Liver (tissue), 9 donors: ENCODE results near the gene SRGAP3. TPM values are rescaled to one million over a fixed set of nuclear protein-coding genes. Genes with fewer than 3 reads are reported as not detected.

Source experiments
- DNase-seq: peaks from one replicate; pipeline ENCODE4 v3.0.0-alpha.2; 2017; ENCODE audit warnings: low spot score
- H3K27ac ChIP-seq, 2 donors: one replicate each; pipeline ENCODE4 v1.7.0; 2013; ENCODE audit warnings: inconsistent platforms in 2 of 2, low read length in 2 of 2, control low read depth in 1 of 2, low read depth in 1 of 2, mild to moderate bottlenecking in 1 of 2
- H3K27me3 ChIP-seq, 4 donors: one replicate each; pipeline versions ENCODE4 v1.6.1 to v1.7.0; 2013; ENCODE audit warnings: low read length in 3 of 4, inconsistent platforms in 1 of 4, mild to moderate bottlenecking in 1 of 4, moderate library complexity in 1 of 4; ENCODE audit not compliant: control insufficient read depth in 4 of 4, insufficient read depth in 4 of 4
- H3K36me3 ChIP-seq, 4 donors: one replicate each; pipeline versions ENCODE4 v1.6.1 to v1.7.0; 2013; ENCODE audit warnings: low read length in 3 of 4, mild to moderate bottlenecking in 3 of 4, low read depth in 1 of 4, moderate library complexity in 1 of 4; ENCODE audit not compliant: control insufficient read depth in 4 of 4, insufficient read depth in 3 of 4
- H3K4me1 ChIP-seq, 4 donors: one replicate each; pipeline versions ENCODE4 v1.6.1 to v1.7.0; 2013; ENCODE audit warnings: low read length in 3 of 4, mild to moderate bottlenecking in 3 of 4, moderate library complexity in 1 of 4; ENCODE audit not compliant: control insufficient read depth in 4 of 4, insufficient read depth in 4 of 4
- H3K4me3 ChIP-seq, 3 donors: one replicate each; pipeline versions ENCODE4 v1.6.1 to v1.7.0; 2013; ENCODE audit warnings: low read length in 3 of 3, control low read depth in 1 of 3, low read depth in 1 of 3, mild to moderate bottlenecking in 1 of 3
- H3K9ac ChIP-seq, 2 donors: one replicate each; pipeline ENCODE4 v1.7.0; 2013; ENCODE audit warnings: low read length in 2 of 2, mild to moderate bottlenecking in 2 of 2, moderate library complexity in 2 of 2, control low read depth in 1 of 2, low read depth in 1 of 2
- H3K9me3 ChIP-seq, 4 donors: one replicate each; pipeline versions ENCODE4 v1.6.1 to v1.7.0; 2013; ENCODE audit warnings: low read length in 3 of 4; ENCODE audit not compliant: control insufficient read depth in 4 of 4
- EGR1 ChIP-seq, 2 donors: IDR thresholded peaks; 2 replicates each; pipeline ENCODE4 v1.6.1; 2016 to 2018; ENCODE audit warnings: antibody characterized with exemption in 2 of 2, low read depth in 2 of 2
- FOXA1 ChIP-seq: IDR thresholded peaks from 2 replicates; pipeline ENCODE4 v1.6.1; 2016; ENCODE audit warnings: antibody characterized with exemption
- FOXA2 ChIP-seq: IDR thresholded peaks from 2 replicates; pipeline ENCODE4 v1.6.1; 2016; ENCODE audit warnings: antibody characterized with exemption
- GABPA ChIP-seq, 2 donors: IDR thresholded peaks in 1 of 2; conservative IDR thresholded peaks in 1 of 2; 2 replicates each; pipeline ENCODE4 v1.6.1; 2016; ENCODE audit warnings: antibody characterized with exemption in 2 of 2, mild to moderate bottlenecking in 1 of 2, moderate library complexity in 1 of 2
- HNF4A ChIP-seq, 2 donors: conservative IDR thresholded peaks; 2 replicates each; pipeline ENCODE4 v1.6.1; 2016; ENCODE audit warnings: antibody characterized with exemption in 2 of 2, mild to moderate bottlenecking in 2 of 2
- HNF4G ChIP-seq: IDR thresholded peaks from 2 replicates; pipeline ENCODE4 v1.6.1; 2016; ENCODE audit warnings: antibody characterized with exemption
- JUND ChIP-seq, 2 donors: IDR thresholded peaks; 2 replicates each; pipeline ENCODE4 v1.6.1; 2016; ENCODE audit warnings: antibody characterized with exemption in 2 of 2
- MAX ChIP-seq: IDR thresholded peaks from 2 replicates; pipeline ENCODE4 v1.6.1; 2016; ENCODE audit warnings: antibody characterized with exemption
- NR2F2 ChIP-seq: IDR thresholded peaks from 2 replicates; pipeline ENCODE4 v1.6.1; 2016; ENCODE audit warnings: antibody characterized with exemption
- RAD21 ChIP-seq, 2 donors: IDR thresholded peaks; 2 replicates each; pipeline ENCODE4 v1.6.1; 2016; ENCODE audit warnings: antibody characterized with exemption in 2 of 2, mild to moderate bottlenecking in 2 of 2
- RXRA ChIP-seq, 2 donors: IDR thresholded peaks; 2 replicates each; pipeline ENCODE4 v1.6.1; 2017 to 2018; ENCODE audit warnings: antibody characterized with exemption in 2 of 2, mild to moderate bottlenecking in 1 of 2
- SP1 ChIP-seq: IDR thresholded peaks from 2 replicates; pipeline ENCODE4 v1.6.1; 2018; ENCODE audit warnings: antibody characterized with exemption, mild to moderate bottlenecking
- TAF1 ChIP-seq: conservative IDR thresholded peaks from 2 replicates; pipeline ENCODE4 v1.6.1; 2016; ENCODE audit warnings: antibody characterized with exemption, mild to moderate bottlenecking
- YY1 ChIP-seq: IDR thresholded peaks from 2 replicates; pipeline ENCODE4 v1.6.1; 2016; ENCODE audit warnings: antibody characterized with exemption, mild to moderate bottlenecking
- ZBTB33 ChIP-seq: IDR thresholded peaks from 2 replicates; pipeline ENCODE4 v1.6.1; 2016; ENCODE audit warnings: antibody characterized with exemption
- WGBS: extraction: QIAGEN DNeasy Blood & Tissue Kit; methylation state at CpG from one replicate; pipeline ENCODE4 v1.1.7; 2013; 5-methylcytosine and 5-hydroxymethylcytosine counted together
- polyA plus RNA-seq, 2 donors: library from polyadenylated mRNA; stranded (reverse) in 1 of 2; unstranded in 1 of 2; fragments of 200-250 nt in 1 of 2; fragments of >200 nt in 1 of 2; fragmentation: Nextera tagmentation in 1 of 2; extraction: Ambion mirVana in 1 of 2; gene quantifications; one replicate each; pipeline versions ENCODE4 v1.2.1 to v1.2.3, GENCODE V29; 2013 to 2015
- total RNA-seq, 2 donors: library from RNA; depleted of rRNA; stranded (reverse); fragments of >200 nt; gene quantifications; one replicate each; pipeline ENCODE4 v1.2.3, GENCODE V29; 2014
- TF ChIP-seq, protein P1 (sequence below): IDR thresholded peaks from 2 replicates; pipeline ENCODE4 v1.6.1; 2016; ENCODE audit warnings: antibody characterized with exemption
- TF ChIP-seq, protein P2 (sequence below): fragments of 150-350 bp; IDR thresholded peaks from 2 replicates; pipeline ENCODE4 v1.5.1; 2017; ENCODE audit warnings: improper control_type of control experiment, low read depth, low read length; ENCODE audit not compliant: missing input control
- TF ChIP-seq, protein P3 (sequence below): IDR thresholded peaks from 2 replicates; pipeline ENCODE4 v1.6.1; 2016; ENCODE audit warnings: antibody characterized with exemption, mild to moderate bottlenecking
- donor health status: healthy.
- donor health status: healthy.
- donor health status: healthy.
- donor health status: healthy.
- donor health status: healthy.

The SRGAP3 gene
- total and polyA plus RNA-seq, 4 donors: 0.61 to 4.2 (median 1.6) TPM

DNA sequence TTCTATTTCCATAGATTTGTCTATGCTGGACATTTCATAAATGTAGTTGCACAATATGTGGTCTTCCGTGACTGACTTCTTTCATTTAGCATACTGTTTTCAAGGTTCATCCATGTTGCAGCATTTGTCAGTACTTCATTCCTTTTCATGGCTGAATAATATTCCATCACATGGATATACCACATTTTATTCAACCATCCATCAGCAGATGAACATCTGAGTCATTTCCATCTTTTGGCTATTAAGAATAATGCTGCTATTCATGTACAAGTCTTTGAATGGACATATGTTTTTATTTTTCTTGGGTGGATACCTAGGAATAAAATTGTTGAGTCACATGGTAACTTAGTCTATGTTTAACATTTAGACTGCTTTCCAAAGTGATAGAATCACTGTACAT lies 186.9 kb downstream of the SRGAP3 start:
- Histone ChIP-seq H3K4me1 (no peaks in the 10 kb centered on the region), H3K27me3 (no peaks in the 10 kb centered on the region), H3K9me3 (no peaks in the 10 kb centered on the region), H3K9ac (no peak overlapping the region), H3K27ac (no peak overlapping the region), H3K36me3 (no peaks in the 10 kb centered on the region), H3K4me3 (no peak overlapping the region)
- WGBS: 50% methylated on average over 1 of the region's 1 CpG
- DNase-seq: no peak
- no peak for TF ChIP-seq FOXA2
- TF ChIP-seq RAD21 (IDR thresholded peaks at IDR 0.05): no peak
- TF ChIP-seq HNF4A (conservative IDR thresholded peaks at IDR 0.05): no peak
- TF ChIP-seq, protein P1, sequence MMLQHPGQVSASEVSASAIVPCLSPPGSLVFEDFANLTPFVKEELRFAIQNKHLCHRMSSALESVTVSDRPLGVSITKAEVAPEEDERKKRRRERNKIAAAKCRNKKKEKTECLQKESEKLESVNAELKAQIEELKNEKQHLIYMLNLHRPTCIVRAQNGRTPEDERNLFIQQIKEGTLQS: no peak
- TF ChIP-seq, protein P2, sequence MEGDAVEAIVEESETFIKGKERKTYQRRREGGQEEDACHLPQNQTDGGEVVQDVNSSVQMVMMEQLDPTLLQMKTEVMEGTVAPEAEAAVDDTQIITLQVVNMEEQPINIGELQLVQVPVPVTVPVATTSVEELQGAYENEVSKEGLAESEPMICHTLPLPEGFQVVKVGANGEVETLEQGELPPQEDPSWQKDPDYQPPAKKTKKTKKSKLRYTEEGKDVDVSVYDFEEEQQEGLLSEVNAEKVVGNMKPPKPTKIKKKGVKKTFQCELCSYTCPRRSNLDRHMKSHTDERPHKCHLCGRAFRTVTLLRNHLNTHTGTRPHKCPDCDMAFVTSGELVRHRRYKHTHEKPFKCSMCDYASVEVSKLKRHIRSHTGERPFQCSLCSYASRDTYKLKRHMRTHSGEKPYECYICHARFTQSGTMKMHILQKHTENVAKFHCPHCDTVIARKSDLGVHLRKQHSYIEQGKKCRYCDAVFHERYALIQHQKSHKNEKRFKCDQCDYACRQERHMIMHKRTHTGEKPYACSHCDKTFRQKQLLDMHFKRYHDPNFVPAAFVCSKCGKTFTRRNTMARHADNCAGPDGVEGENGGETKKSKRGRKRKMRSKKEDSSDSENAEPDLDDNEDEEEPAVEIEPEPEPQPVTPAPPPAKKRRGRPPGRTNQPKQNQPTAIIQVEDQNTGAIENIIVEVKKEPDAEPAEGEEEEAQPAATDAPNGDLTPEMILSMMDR: no peak
- no peak for TF ChIP-seq ZBTB33
- TF ChIP-seq, protein P3, sequence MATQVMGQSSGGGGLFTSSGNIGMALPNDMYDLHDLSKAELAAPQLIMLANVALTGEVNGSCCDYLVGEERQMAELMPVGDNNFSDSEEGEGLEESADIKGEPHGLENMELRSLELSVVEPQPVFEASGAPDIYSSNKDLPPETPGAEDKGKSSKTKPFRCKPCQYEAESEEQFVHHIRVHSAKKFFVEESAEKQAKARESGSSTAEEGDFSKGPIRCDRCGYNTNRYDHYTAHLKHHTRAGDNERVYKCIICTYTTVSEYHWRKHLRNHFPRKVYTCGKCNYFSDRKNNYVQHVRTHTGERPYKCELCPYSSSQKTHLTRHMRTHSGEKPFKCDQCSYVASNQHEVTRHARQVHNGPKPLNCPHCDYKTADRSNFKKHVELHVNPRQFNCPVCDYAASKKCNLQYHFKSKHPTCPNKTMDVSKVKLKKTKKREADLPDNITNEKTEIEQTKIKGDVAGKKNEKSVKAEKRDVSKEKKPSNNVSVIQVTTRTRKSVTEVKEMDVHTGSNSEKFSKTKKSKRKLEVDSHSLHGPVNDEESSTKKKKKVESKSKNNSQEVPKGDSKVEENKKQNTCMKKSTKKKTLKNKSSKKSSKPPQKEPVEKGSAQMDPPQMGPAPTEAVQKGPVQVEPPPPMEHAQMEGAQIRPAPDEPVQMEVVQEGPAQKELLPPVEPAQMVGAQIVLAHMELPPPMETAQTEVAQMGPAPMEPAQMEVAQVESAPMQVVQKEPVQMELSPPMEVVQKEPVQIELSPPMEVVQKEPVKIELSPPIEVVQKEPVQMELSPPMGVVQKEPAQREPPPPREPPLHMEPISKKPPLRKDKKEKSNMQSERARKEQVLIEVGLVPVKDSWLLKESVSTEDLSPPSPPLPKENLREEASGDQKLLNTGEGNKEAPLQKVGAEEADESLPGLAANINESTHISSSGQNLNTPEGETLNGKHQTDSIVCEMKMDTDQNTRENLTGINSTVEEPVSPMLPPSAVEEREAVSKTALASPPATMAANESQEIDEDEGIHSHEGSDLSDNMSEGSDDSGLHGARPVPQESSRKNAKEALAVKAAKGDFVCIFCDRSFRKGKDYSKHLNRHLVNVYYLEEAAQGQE: no peak
- no peak for TF ChIP-seq FOXA1
- no peak for TF ChIP-seq NR2F2
- TF ChIP-seq EGR1 (IDR thresholded peaks at IDR 0.05; ENCODE audit: low read depth in 2 of 2): no peak
- TF ChIP-seq SP1: no peak
- no peak for TF ChIP-seq JUND (IDR thresholded peaks at IDR 0.05)
- TF ChIP-seq GABPA (IDR thresholded peaks at IDR 0.05 in 1 of 2, conservative IDR thresholded peaks at IDR 0.05 in 1 of 2): no peak
- no peak for TF ChIP-seq TAF1
- no peak for TF ChIP-seq YY1
- no peak for TF ChIP-seq HNF4G
- no peak for TF ChIP-seq MAX
- TF ChIP-seq RXRA (IDR thresholded peaks at IDR 0.05): no peak
